Neural progenitor cell (in vitro differentiated cells): ENCODE measurements around the gene PTPN14. TPM values are rescaled to one million over a fixed set of nuclear protein-coding genes. Genes with fewer than 3 reads are reported as not detected.

Source experiments
- DNase-seq: peaks from one replicate; pipeline ENCODE4 v3.0.0-alpha.2; 2016; ENCODE audit warnings: low spot score
- H2AFZ ChIP-seq: fragments of 200-600 bp; sonication (generic); replicated peaks from 2 replicates; pipeline ENCODE4 v1.6.1; 2016; ENCODE audit warnings: antibody characterized with exemption
- H3F3A ChIP-seq: fragments of 200-600 bp; sonication (generic); 2 replicates; pipeline ENCODE4 v1.6.1; 2016; ENCODE audit warnings: antibody characterized with exemption, low read depth
- H3K27ac ChIP-seq: fragments of 200-600 bp; sonication (generic); 2 replicates; pipeline ENCODE4 v1.5.1; 2016; ENCODE audit warnings: mild to moderate bottlenecking
- H3K27me3 ChIP-seq: fragments of 200-600 bp; sonication (generic); 2 replicates; pipeline ENCODE4 v1.6.1; 2016; ENCODE audit warnings: mild to moderate bottlenecking, moderate library complexity
- H3K36me3 ChIP-seq: fragments of 200-600 bp; sonication (generic); 2 replicates; pipeline ENCODE4 v1.5.1; 2016
- H3K4me1 ChIP-seq: fragments of 200-600 bp; sonication (generic); 2 replicates; pipeline ENCODE4 v1.6.1; 2016; ENCODE audit warnings: mixed run types
- H3K4me2 ChIP-seq: fragments of 200-600 bp; sonication (generic); 2 replicates; pipeline ENCODE4 v1.6.1; 2016
- H3K4me3 ChIP-seq: fragments of 200-600 bp; sonication (generic); 2 replicates; pipeline ENCODE4 v1.5.1; 2016
- H3K79me2 ChIP-seq: fragments of 200-600 bp; sonication (generic); 2 replicates; pipeline ENCODE4 v1.6.1; 2016; ENCODE audit warnings: low read depth
- H3K9ac ChIP-seq: fragments of 200-600 bp; sonication (generic); 2 replicates; pipeline ENCODE4 v1.6.1; 2016
- H3K9me3 ChIP-seq: fragments of 200-600 bp; sonication (generic); 2 replicates; pipeline ENCODE4 v1.5.1; 2016; ENCODE audit warnings: low read depth
- H4K20me1 ChIP-seq: fragments of 200-600 bp; sonication (generic); 2 replicates; pipeline ENCODE4 v1.6.1; 2016; ENCODE audit warnings: low read depth
- H3K27ac Mint-ChIP-seq: 3 replicates; pipeline ENCODE4 v1.8.0; 2021; ENCODE audit warnings: mixed read lengths
- H3K27me3 Mint-ChIP-seq: 2 replicates; pipeline ENCODE4 v1.8.0; 2022; ENCODE audit warnings: low read depth, mild to moderate bottlenecking, inconsistent platforms, moderate library complexity, mixed read lengths; ENCODE audit not compliant: insufficient read depth
- H3K36me3 Mint-ChIP-seq: 3 replicates; pipeline ENCODE4 v1.8.0; 2021; ENCODE audit warnings: mixed read lengths
- H3K4me1 Mint-ChIP-seq: 3 replicates; pipeline ENCODE4 v1.8.0; 2021; ENCODE audit warnings: mixed read lengths
- H3K4me3 Mint-ChIP-seq: 3 replicates; pipeline ENCODE4 v1.8.0; 2021; ENCODE audit warnings: mild to moderate bottlenecking, moderate library complexity, mixed read lengths
- H3K9me3 Mint-ChIP-seq: 3 replicates; pipeline ENCODE4 v1.8.0; 2020; ENCODE audit warnings: mixed read lengths
- CTCF ChIP-seq: fragments of 200-600 bp; sonication (generic); IDR thresholded peaks from 2 replicates; pipeline ENCODE4 v1.5.1; 2017; ENCODE audit warnings: antibody characterized with exemption, mild to moderate bottlenecking
- EZH2 ChIP-seq: fragments of 200-600 bp; sonication (generic); IDR thresholded peaks from 2 replicates; pipeline ENCODE4 v1.6.1; 2017; ENCODE audit warnings: antibody characterized with exemption, mild to moderate bottlenecking, moderate library complexity
- EZH2phosphoT487 ChIP-seq: fragments of 200-600 bp; sonication (generic); IDR thresholded peaks from 2 replicates; pipeline ENCODE4 v1.6.1; 2017; ENCODE audit warnings: antibody characterized with exemption
- total RNA-seq: library from RNA; depleted of rRNA; stranded (reverse); fragments of >200 nt; gene quantifications from 2 replicates; pipeline ENCODE4 v1.2.3, GENCODE V29; 2015; ENCODE audit warnings: low replicate concordance

The PTPN14 gene
- total RNA-seq, 1 donor from 2014 or later, result 28.3 TPM

GRCh38 chr1:214318356-214318755 lies 233.0 kb downstream of the PTPN14 start:
- Mint-ChIP-seq H3K27ac (no peak overlapping the region), H3K36me3 (peaks cover 15% of the 10 kb centered on the region), H3K9me3 (no peaks in the 10 kb centered on the region), H3K4me3 (peak overlapping the region; percentile 18), H3K27me3 (peaks cover 3% of the 10 kb centered on the region), H3K4me1 (peaks cover 36% of the 10 kb centered on the region)
- Histone ChIP-seq H2AFZ (no peak overlapping the region), H3K4me2 (peak overlapping the region; percentile 15), H3K79me2 (no peaks in the 10 kb centered on the region), H3K27me3 (peaks cover 18% of the 10 kb centered on the region), H4K20me1 (no peaks in the 10 kb centered on the region), H3K36me3 (no peaks in the 10 kb centered on the region), H3K27ac (no peak overlapping the region), H3F3A (no peaks in the 10 kb centered on the region), H3K4me1 (peaks cover 28% of the 10 kb centered on the region), H3K9me3 (no peaks in the 10 kb centered on the region), H3K4me3 (no peak overlapping the region), H3K9ac (no peak overlapping the region)
- TF ChIP-seq EZH2phosphoT487 (no peak), CTCF (no peak), EZH2 (no peak)
- DNase-seq, result no peak

- no peaks in the 10 kb centered on the region for H3K9me3 Mint-ChIP-seq
- H3K27ac Mint-ChIP-seq, result no peak overlapping the region
These were observed 233.7 kb downstream of the PTPN14 start for GRCh38 chr1:214317734-214318133.

GRCh38 chr1:214317300-214317699 lies 234.1 kb downstream of the PTPN14 start:
- Histone ChIP-seq H3K27me3 (peaks cover 18% of the 10 kb centered on the region), H3K27ac (no peak overlapping the region), H2AFZ (no peak overlapping the region), H3F3A (no peaks in the 10 kb centered on the region), H3K4me1 (peaks cover 28% of the 10 kb centered on the region), H3K9me3 (no peaks in the 10 kb centered on the region), H3K4me2 (no peak overlapping the region), H3K9ac (no peak overlapping the region), H3K79me2 (no peaks in the 10 kb centered on the region), H3K36me3 (no peaks in the 10 kb centered on the region), H4K20me1 (no peaks in the 10 kb centered on the region), H3K4me3 (no peak overlapping the region)
- Mint-ChIP-seq H3K36me3 (peaks cover 15% of the 10 kb centered on the region), H3K27ac (peak overlapping the region; percentile 11), H3K4me1 (peaks cover 41% of the 10 kb centered on the region), H3K4me3 (no peak overlapping the region), H3K9me3 (no peaks in the 10 kb centered on the region), H3K27me3 (peaks cover 4% of the 10 kb centered on the region)
- no peak for DNase-seq
- TF ChIP-seq EZH2phosphoT487 (no peak), EZH2 (no peak), CTCF (no peak)

More at GRCh38 chr1:214317734-214318133, 233.7 kb downstream of the PTPN14 start:
- Histone ChIP-seq H3K4me1 (peaks cover 28% of the 10 kb centered on the region), H2AFZ (no peak overlapping the region), H3K27ac (no peak overlapping the region), H3K9me3 (no peaks in the 10 kb centered on the region), H3K79me2 (no peaks in the 10 kb centered on the region), H3K4me2 (peak overlapping the region; percentile 15), H4K20me1 (no peaks in the 10 kb centered on the region), H3F3A (no peaks in the 10 kb centered on the region), H3K27me3 (peaks cover 18% of the 10 kb centered on the region), H3K36me3 (no peaks in the 10 kb centered on the region), H3K4me3 (no peak overlapping the region), H3K9ac (no peak overlapping the region)
- no peak for TF ChIP-seq EZH2phosphoT487
- TF ChIP-seq EZH2, result no peak
- peak; percentile 40 for TF ChIP-seq CTCF
- Mint-ChIP-seq H3K4me3 (no peak overlapping the region), H3K36me3 (peaks cover 15% of the 10 kb centered on the region), H3K27me3 (peaks cover 3% of the 10 kb centered on the region), H3K4me1 (peaks cover 38% of the 10 kb centered on the region)
- no peak for DNase-seq
